Muscle layer of colon (tissue), 2 donors: Measurements from ENCODE around the gene EPB41L4B.

Source experiments
- H3K27ac ChIP-seq: one replicate; pipeline ENCODE4 v1.7.0; 2013; ENCODE audit warnings: low read depth, mild to moderate bottlenecking, low read length, moderate library complexity
- H3K27me3 ChIP-seq, 2 donors: one replicate each; pipeline ENCODE4 v1.7.0; 2013; ENCODE audit warnings: low read length in 2 of 2, mild to moderate bottlenecking in 2 of 2; ENCODE audit not compliant: insufficient read depth in 2 of 2, control insufficient read depth in 1 of 2
- H3K36me3 ChIP-seq: one replicate; pipeline ENCODE4 v1.7.0; 2013; ENCODE audit warnings: mild to moderate bottlenecking, low read length; ENCODE audit not compliant: insufficient read depth
- H3K4me1 ChIP-seq: one replicate; pipeline ENCODE4 v1.7.0; 2013; ENCODE audit warnings: mild to moderate bottlenecking, low read length; ENCODE audit not compliant: insufficient read depth
- H3K4me3 ChIP-seq, 2 donors: one replicate each; pipeline ENCODE4 v1.7.0; 2013; ENCODE audit warnings: low read length in 2 of 2, low read depth in 1 of 2, mild to moderate bottlenecking in 1 of 2, moderate library complexity in 1 of 2
- H3K9ac ChIP-seq: one replicate; pipeline ENCODE4 v1.7.0; 2013; ENCODE audit warnings: low read length
- H3K9me3 ChIP-seq: one replicate; pipeline ENCODE4 v1.7.0; 2013; ENCODE audit warnings: mild to moderate bottlenecking, low read length
- donor health status: abdominal sarcoma.
- donor health status: Adenocarcinoma of cecum.

The EPB41L4B gene

GRCh38 chr9:109167716-109168115 is 153.1 kb downstream of the EPB41L4B start:
- H3K9ac ChIP-seq: no peak overlapping the region
- no peaks in the 10 kb centered on the region for H3K36me3 ChIP-seq
- H3K9me3 ChIP-seq: no peaks in the 10 kb centered on the region
- H3K27me3 ChIP-seq: peaks cover 0 to 3% of the 10 kb centered on the region in 2 donors
- no peaks in the 10 kb centered on the region for H3K4me1 ChIP-seq
- no peak overlapping the region for H3K27ac ChIP-seq
- H3K4me3 ChIP-seq: no peak overlapping the region

- H3K27ac ChIP-seq: no peak within 1 kb of the TSS
- H3K4me1 ChIP-seq: no peaks in the 10 kb centered on the region
- H3K4me3 ChIP-seq: peak within 1 kb of the TSS; percentile 27 to 38
- no peak within 1 kb of the TSS for H3K9ac ChIP-seq
- H3K36me3 ChIP-seq: no peaks in the 10 kb centered on the region
- H3K27me3 ChIP-seq: peaks cover 0 to 3% of the 10 kb centered on the region in 2 donors
- no peaks in the 10 kb centered on the region for H3K9me3 ChIP-seq
These were observed 153.9 kb downstream of the EPB41L4B start, which contains the start of gene FRRS1L for GRCh38 chr9:109166771-109167601. Gene FRRS1L, minus strand, starts transcription at chr9:109167249. Its CDS starts 111 bp downstream, at chr9:109167138.

GRCh38 chr9:109166171-109166770 is 154.6 kb downstream of the EPB41L4B start:
- Histone ChIP-seq H3K27me3 (peaks cover 0 to 3% of the 10 kb centered on the region in 2 donors), H3K4me1 (no peaks in the 10 kb centered on the region), H3K4me3 (peak overlapping the region in 1 of 2 donors; percentile 27), H3K27ac (no peak overlapping the region), H3K36me3 (no peaks in the 10 kb centered on the region), H3K9me3 (no peaks in the 10 kb centered on the region), H3K9ac (no peak overlapping the region)

GRCh38 chr9:109164042-109164441 is 156.8 kb downstream of the EPB41L4B start:
- H3K9ac ChIP-seq: no peak overlapping the region
- H3K27ac ChIP-seq: no peak overlapping the region
- no peaks in the 10 kb centered on the region for H3K9me3 ChIP-seq
- no peaks in the 10 kb centered on the region for H3K36me3 ChIP-seq
- H3K27me3 ChIP-seq: peaks cover 0 to 3% of the 10 kb centered on the region in 2 donors
- no peaks in the 10 kb centered on the region for H3K4me1 ChIP-seq
- H3K4me3 ChIP-seq: no peak overlapping the region

- Histone ChIP-seq H3K27me3 (peaks cover 0 to 3% of the 10 kb centered on the region in 2 donors), H3K4me3 (no peak overlapping the region), H3K27ac (no peak overlapping the region), H3K36me3 (no peaks in the 10 kb centered on the region), H3K4me1 (no peaks in the 10 kb centered on the region), H3K9ac (no peak overlapping the region), H3K9me3 (no peaks in the 10 kb centered on the region)
These were observed 157.7 kb downstream of the EPB41L4B start for GRCh38 chr9:109163194-109163593.

DNA sequence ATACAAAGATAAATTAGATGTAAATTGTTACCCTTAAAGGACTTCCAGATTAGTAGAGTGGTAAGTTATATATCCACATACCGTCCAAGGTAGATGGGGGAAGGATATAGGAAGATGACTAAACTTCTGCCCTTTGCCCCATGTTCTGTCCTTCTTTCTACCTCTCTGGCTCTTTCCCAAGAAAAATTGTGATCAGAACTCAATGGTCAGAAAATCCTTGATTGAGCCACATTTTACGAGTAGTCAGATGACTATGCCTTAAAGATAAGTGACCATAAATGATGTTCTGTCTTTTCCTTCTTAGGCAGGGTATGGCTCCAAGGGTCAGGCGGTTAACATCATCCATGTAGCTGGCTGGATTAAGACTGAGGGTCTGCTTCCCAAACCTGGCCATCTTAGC is 158.2 kb downstream of the EPB41L4B start:
- Histone ChIP-seq H3K9ac (no peak overlapping the region), H3K9me3 (no peaks in the 10 kb centered on the region), H3K27ac (no peak overlapping the region), H3K4me1 (no peaks in the 10 kb centered on the region), H3K27me3 (peaks cover 0 to 3% of the 10 kb centered on the region in 2 donors), H3K4me3 (no peak overlapping the region), H3K36me3 (no peaks in the 10 kb centered on the region)

- Histone ChIP-seq H3K4me1 (no peaks in the 10 kb centered on the region), H3K27me3 (no peaks in the 10 kb centered on the region), H3K4me3 (no peak overlapping the region), H3K36me3 (no peaks in the 10 kb centered on the region), H3K9me3 (no peaks in the 10 kb centered on the region), H3K27ac (no peak overlapping the region), H3K9ac (no peak overlapping the region)
These were observed 159.4 kb downstream of the EPB41L4B start for GRCh38 chr9:109161471-109161870.

GRCh38 chr9:109159583-109159982 is 161.3 kb downstream of the EPB41L4B start:
- Histone ChIP-seq H3K4me1 (no peaks in the 10 kb centered on the region), H3K27me3 (no peaks in the 10 kb centered on the region), H3K9me3 (no peaks in the 10 kb centered on the region), H3K27ac (no peak overlapping the region), H3K36me3 (no peaks in the 10 kb centered on the region), H3K9ac (no peak overlapping the region), H3K4me3 (no peak overlapping the region)

- Histone ChIP-seq H3K9me3 (no peaks in the 10 kb centered on the region), H3K27me3 (no peaks in the 10 kb centered on the region), H3K9ac (no peak overlapping the region), H3K36me3 (no peaks in the 10 kb centered on the region), H3K4me1 (no peaks in the 10 kb centered on the region), H3K4me3 (no peak overlapping the region), H3K27ac (no peak overlapping the region)
These were observed 162.2 kb downstream of the EPB41L4B start for GRCh38 chr9:109158651-109159050.

- H3K27me3 ChIP-seq: no peaks in the 10 kb centered on the region
- H3K4me1 ChIP-seq: no peaks in the 10 kb centered on the region
- no peaks in the 10 kb centered on the region for H3K36me3 ChIP-seq
These were observed 164.2 kb downstream of the EPB41L4B start for GRCh38 chr9:109156708-109157107.

DNA sequence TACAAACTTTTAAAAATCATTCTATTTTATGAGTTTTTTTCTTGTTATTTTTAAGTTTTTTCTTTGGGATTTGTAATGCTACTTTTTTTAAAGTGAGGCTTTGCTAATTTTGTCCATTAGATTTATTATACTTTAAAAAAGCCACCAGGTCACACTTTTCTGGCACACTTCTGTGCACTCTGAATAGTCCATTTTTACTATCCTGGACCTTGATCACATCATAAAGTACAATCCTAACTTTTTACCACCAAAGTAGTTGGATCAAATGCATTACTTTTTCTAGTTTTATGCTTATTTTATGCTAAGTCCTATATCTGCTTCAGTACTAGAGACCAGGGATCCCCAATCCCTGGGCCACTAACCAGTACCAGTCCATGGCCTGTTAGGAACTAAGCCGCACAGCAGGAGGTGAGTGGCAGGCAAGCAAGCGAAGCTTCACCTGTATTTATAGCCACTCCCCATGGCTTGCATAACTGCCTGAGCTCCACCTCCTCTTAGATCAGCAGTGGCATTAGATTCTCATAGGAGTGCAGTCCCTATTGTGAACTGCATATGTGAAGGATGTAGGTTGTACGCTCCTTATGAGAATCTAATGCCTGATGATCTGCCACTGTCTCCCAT is 169.8 kb downstream of the EPB41L4B start:
- Histone ChIP-seq H3K27me3 (no peaks in the 10 kb centered on the region), H3K9ac (no peak overlapping the region), H3K27ac (no peak overlapping the region), H3K36me3 (no peaks in the 10 kb centered on the region), H3K4me1 (no peaks in the 10 kb centered on the region), H3K9me3 (no peaks in the 10 kb centered on the region), H3K4me3 (no peak overlapping the region)

More at GRCh38 chr9:109156708-109157107, 164.2 kb downstream of the EPB41L4B start:
- Histone ChIP-seq H3K4me3 (no peak overlapping the region), H3K9me3 (no peaks in the 10 kb centered on the region), H3K9ac (no peak overlapping the region), H3K27ac (no peak overlapping the region)
